CD4-positive, alpha-beta T cell (primary cell): ENCODE results near the gene EXD3. TPM values are rescaled to one million over a fixed set of nuclear protein-coding genes. Genes with fewer than 3 reads are reported as not detected.

Experiments
- ATAC-seq: fragments of 200-7000 bp; cut with Tn5 transposase; one replicate; pipeline ENCODE4 v1.10.0; 2022; ENCODE audit warnings: mild to moderate bottlenecking; ENCODE audit not compliant: poor library complexity
- CTCF ChIA-PET: fragments of 350-600 bp; sonication (Branson Sonifier 250); formaldehyde crosslinking; loops from one replicate; lab custom pipeline; 2021; ENCODE audit warnings: antibody characterized with exemption, inconsistent platforms; lab: Charles Lee
- POLR2A ChIA-PET: fragments of 350-600 bp; sonication (Branson Sonifier 250); formaldehyde crosslinking; loops from one replicate; lab custom pipeline; 2021; ENCODE audit warnings: antibody characterized with exemption, inconsistent platforms; lab: Charles Lee
- DNase-seq, 14 experiments: peaks; one replicate each; pipeline ENCODE4 v3.0.0-alpha.2; 2013 to 2020; ENCODE audit warnings: mixed read lengths in 2 of 14
- H3K27ac ChIP-seq, 2 donors: one replicate each; pipeline versions ENCODE4 v1.5.1 to v1.7.0; 2013; ENCODE audit warnings: low read length in 2 of 2, low read depth in 1 of 2, mild to moderate bottlenecking in 1 of 2
- H3K27me3 ChIP-seq, 2 experiments: 1 replicate in 1 of 2; 2 replicates in 1 of 2; pipeline versions ENCODE4 v1.6.1 to v1.7.0; 2013; ENCODE audit warnings: low read length in 2 of 2, control low read depth in 1 of 2, mild to moderate bottlenecking in 1 of 2, moderate library complexity in 1 of 2; ENCODE audit not compliant: insufficient read depth in 2 of 2, control insufficient read depth in 1 of 2
- H3K36me3 ChIP-seq: one replicate; pipeline ENCODE4 v1.6.1; 2013; ENCODE audit warnings: low read length, control low read depth; ENCODE audit not compliant: insufficient read depth
- H3K4me1 ChIP-seq: one replicate; pipeline ENCODE4 v1.6.1; 2013; ENCODE audit warnings: low read length, control low read depth; ENCODE audit not compliant: insufficient read depth
- H3K4me3 ChIP-seq: one replicate; pipeline ENCODE4 v1.5.1; 2013; ENCODE audit warnings: mild to moderate bottlenecking, low read length, moderate library complexity
- H3K9me3 ChIP-seq, 2 experiments: 1 replicate in 1 of 2; 2 replicates in 1 of 2; pipeline versions ENCODE4 v1.6.1 to v1.7.0; 2013; ENCODE audit warnings: low read length in 2 of 2, mild to moderate bottlenecking in 2 of 2, control low read depth in 1 of 2, moderate library complexity in 1 of 2; ENCODE audit not compliant: control insufficient read depth in 1 of 2, insufficient read depth in 1 of 2
- H3K27ac Mint-ChIP-seq: one replicate; pipeline ENCODE4 v1.8.0; 2020; ENCODE audit warnings: mixed read lengths
- H3K27me3 Mint-ChIP-seq: one replicate; pipeline ENCODE4 v1.8.0; 2021; ENCODE audit warnings: mixed read lengths
- H3K36me3 Mint-ChIP-seq: one replicate; pipeline ENCODE4 v1.8.0; 2021; ENCODE audit warnings: low read depth, mixed read lengths
- H3K4me1 Mint-ChIP-seq: one replicate; pipeline ENCODE4 v1.8.0; 2021; ENCODE audit warnings: low read depth, mixed read lengths
- H3K4me3 Mint-ChIP-seq: one replicate; pipeline ENCODE4 v1.8.0; 2020; ENCODE audit warnings: mild to moderate bottlenecking, mixed read lengths
- H3K9me3 Mint-ChIP-seq: one replicate; pipeline ENCODE4 v1.8.0; 2020; ENCODE audit warnings: mixed read lengths
- CTCF ChIP-seq: fragments of 200-600 bp; IDR thresholded peaks from one replicate; pipeline ENCODE4 v1.8.0; 2022; ENCODE audit warnings: antibody characterized with exemption, mild to moderate bottlenecking
- intact Hi-C, 2 experiments: fragments of 100-400 bp; cut with DNase I in 1 of 2; cut with micrococcal nuclease in 1 of 2; formaldehyde crosslinking; loops; one replicate each; pipeline versions ENCODE4 v1.15.1 to v1.9.0; 2023 to 2025; cut with DNase I, micrococcal nuclease
- total RNA-seq, 174 experiments: library from RNA in 2 of 174; stranded (reverse) in 2 of 174; gene quantifications; one replicate each; pipeline ENCODE4 v1.2.3 and lab custom pipeline; 2021 to 2026

EXD3 gene
- total RNA-seq, 2 experiments from 2014 or later = 14.9 to 16.9 TPM

DNA sequence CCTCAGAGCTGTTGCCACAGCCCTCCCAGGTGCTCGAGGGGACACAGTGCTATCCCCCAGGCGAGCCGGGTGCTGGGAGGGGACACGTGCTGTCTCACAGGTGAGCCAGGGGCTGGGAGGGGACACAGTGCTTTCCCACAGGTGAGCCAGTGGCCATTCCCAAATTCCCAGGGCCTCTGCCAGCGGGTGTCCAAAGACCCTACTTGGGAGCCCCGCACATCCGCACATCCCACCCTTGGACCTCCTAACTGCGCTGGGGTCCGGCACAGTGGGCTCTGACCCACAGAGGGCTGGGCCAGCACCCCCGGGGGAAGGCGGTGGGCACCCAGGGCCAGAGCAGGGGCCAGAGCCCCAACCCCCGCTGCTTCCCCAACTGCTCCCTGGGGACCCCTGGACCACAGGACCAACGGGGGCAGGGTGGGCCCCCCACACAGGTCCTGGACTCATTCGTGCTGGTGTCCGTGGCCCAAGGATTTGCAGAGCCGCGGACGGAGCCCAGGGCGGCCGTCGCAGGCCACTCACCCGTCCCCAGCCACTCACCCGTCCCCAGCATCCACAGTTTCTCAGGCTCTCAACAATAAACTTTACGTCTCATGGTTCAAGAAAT, 17.9 kb downstream of the EXD3 start:
- Mint-ChIP-seq H3K9me3 (no peaks in the 10 kb centered on the region), H3K36me3 (peaks cover 8% of the 10 kb centered on the region), H3K27me3 (peaks cover 5% of the 10 kb centered on the region), H3K4me1 (no peaks in the 10 kb centered on the region), H3K27ac (no peak overlapping the region), H3K4me3 (no peak overlapping the region)
- POLR2A ChIA-PET = no interaction called here
- no peak for ATAC-seq
- no peak for DNase-seq
- Histone ChIP-seq H3K27ac (no peak overlapping the region), H3K9me3 (no peaks in the 10 kb centered on the region), H3K4me1 (peaks cover 13% of the 10 kb centered on the region), H3K36me3 (peaks cover 3% of the 10 kb centered on the region), H3K27me3 (peaks cover 0 to 10% of the 10 kb centered on the region in 2 experiments), H3K4me3 (no peak overlapping the region)
- TF ChIP-seq CTCF = no peak
- intact Hi-C loops = loop anchor here in 1 of 2 experiments (5.0 kb wide), 1 partner anchor 413 kb away; the partner anchor contains the start of gene PAXX
- CTCF ChIA-PET = no interaction called here

DNA sequence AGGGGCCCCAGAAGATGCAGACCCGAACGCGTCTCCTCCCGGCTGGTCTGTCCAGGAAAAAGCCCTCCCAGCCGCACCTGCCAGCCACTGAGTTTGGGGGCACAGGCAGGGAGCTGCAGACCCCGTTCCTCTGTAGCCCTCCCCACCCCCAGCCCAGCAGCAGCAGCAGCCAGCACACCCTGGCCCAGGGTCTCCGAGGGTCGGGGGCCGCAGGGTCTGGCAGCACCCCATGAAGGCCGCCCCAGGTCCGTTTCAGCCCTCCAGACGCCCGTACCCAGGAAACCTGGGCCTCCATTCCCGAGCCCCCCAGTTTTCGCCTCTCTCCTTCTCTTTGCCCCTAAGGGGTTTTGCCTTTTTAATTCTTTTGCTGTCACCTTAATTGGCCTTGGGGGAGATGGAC, 19.7 kb downstream of the EXD3 start:
- Histone ChIP-seq H3K27ac (no peak overlapping the region), H3K27me3 (peaks cover 0 to 10% of the 10 kb centered on the region in 2 experiments), H3K4me3 (no peak overlapping the region), H3K36me3 (peaks cover 3% of the 10 kb centered on the region), H3K4me1 (peaks cover 13% of the 10 kb centered on the region), H3K9me3 (no peaks in the 10 kb centered on the region)
- intact Hi-C loops = no loop called here
- no peaks in the 10 kb centered on the region for H3K27me3 Mint-ChIP-seq
- ATAC-seq (no peak), DNase-seq (no peak)
- H3K27ac Mint-ChIP-seq = no peak overlapping the region
- POLR2A ChIA-PET = no interaction called here
- CTCF ChIA-PET = no interaction called here
- peaks cover 8% of the 10 kb centered on the region for H3K36me3 Mint-ChIP-seq
- no peaks in the 10 kb centered on the region for H3K4me1 Mint-ChIP-seq
- H3K9me3 Mint-ChIP-seq = no peaks in the 10 kb centered on the region
- H3K4me3 Mint-ChIP-seq = no peak overlapping the region
- TF ChIP-seq CTCF = no peak

DNA sequence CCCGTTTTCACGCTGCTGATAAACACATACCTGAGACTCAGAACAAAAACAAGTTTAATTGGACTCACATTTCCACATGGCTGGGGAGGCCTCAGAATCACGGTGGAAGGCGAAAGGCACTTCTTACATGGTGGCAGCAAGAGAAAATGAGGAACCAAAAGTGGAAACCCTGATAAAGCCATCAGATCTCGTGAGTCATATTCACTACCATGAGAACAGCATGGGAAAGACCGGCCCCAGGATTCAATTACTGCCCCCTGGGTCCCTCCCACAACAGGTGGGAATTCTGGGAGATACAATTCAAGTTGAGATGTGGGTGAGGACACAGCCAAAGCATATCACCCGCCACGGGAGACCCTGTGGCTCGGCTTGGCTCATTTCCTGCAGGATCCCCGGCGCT, 20.2 kb downstream of the EXD3 start:
- Mint-ChIP-seq H3K36me3 (peaks cover 8% of the 10 kb centered on the region), H3K27ac (no peak overlapping the region), H3K27me3 (no peaks in the 10 kb centered on the region), H3K9me3 (no peaks in the 10 kb centered on the region), H3K4me1 (no peaks in the 10 kb centered on the region), H3K4me3 (no peak overlapping the region)
- intact Hi-C loops = no loop called here
- ChIA-PET POLR2A (no interaction called here), CTCF (no interaction called here)
- H3K36me3 ChIP-seq = peaks cover 3% of the 10 kb centered on the region
- H3K27me3 ChIP-seq = peaks cover 0 to 10% of the 10 kb centered on the region in 2 experiments
- DNase-seq = no peak
- no peak for TF ChIP-seq CTCF
- no peak overlapping the region for H3K4me3 ChIP-seq
- no peak for ATAC-seq
- peaks cover 13% of the 10 kb centered on the region for H3K4me1 ChIP-seq
- no peaks in the 10 kb centered on the region for H3K9me3 ChIP-seq
- H3K27ac ChIP-seq = no peak overlapping the region
